Right lobe of liver (tissue), 6 donors: ENCODE measurements around the gene NRAP. TPM values are rescaled to one million over a fixed set of nuclear protein-coding genes. Genes with fewer than 3 reads are reported as not detected.

Source experiments
- ATAC-seq, 4 donors: fragments of 200-7000 bp; cut with Tn5 transposase; one replicate each; pipeline ENCODE4 v1.9.1; 2020; ENCODE audit warnings: mild to moderate bottlenecking in 4 of 4, moderate library complexity in 4 of 4
- DNase-seq, 3 donors: peaks; one replicate each; pipeline ENCODE4 v3.0.0-alpha.2; 2020
- H3K27ac ChIP-seq, 3 donors: fragments of 200-600 bp; one replicate each; pipeline ENCODE4 v1.8.0; 2022
- H3K27me3 ChIP-seq, 2 donors: fragments of 200-600 bp; one replicate each; pipeline ENCODE4 v1.8.0; 2022
- H3K36me3 ChIP-seq, 4 donors: fragments of 200-600 bp; sonication (generic) in 1 of 4; one replicate each; pipeline versions ENCODE4 v1.5.1 to v1.8.0; 2017 to 2022; ENCODE audit warnings: control low read depth in 1 of 4
- H3K4me1 ChIP-seq, 4 donors: fragments of 200-600 bp; sonication (generic) in 1 of 4; one replicate each; pipeline versions ENCODE4 v1.5.1 to v1.8.0; 2017 to 2022; ENCODE audit warnings: control low read depth in 1 of 4
- H3K4me3 ChIP-seq, 3 donors: fragments of 200-600 bp; one replicate each; pipeline ENCODE4 v1.8.0; 2022
- H3K9me3 ChIP-seq, 4 donors: fragments of 200-600 bp; sonication (generic) in 1 of 4; one replicate each; pipeline versions ENCODE4 v1.5.1 to v1.8.0; 2017 to 2022; ENCODE audit warnings: control low read depth in 1 of 4
- CTCF ChIP-seq, 4 donors: fragments of 200-600 bp in 3 of 4; fragments of 450-650 bp in 1 of 4; IDR thresholded peaks; one replicate each; pipeline versions ENCODE4 v1.5.1 to v1.8.0; 2016 to 2022; ENCODE audit warnings: antibody characterized with exemption in 4 of 4, mild to moderate bottlenecking in 2 of 4
- POLR2A ChIP-seq: fragments of 450-650 bp; IDR thresholded peaks from one replicate; pipeline ENCODE4 v1.6.1; 2017; ENCODE audit warnings: antibody characterized with exemption, mild to moderate bottlenecking
- WGBS: methylation state at CpG from one replicate; pipeline ENCODE4 v1.1.6; 2018; ENCODE audit warnings: low coverage, low lambda C conversion rate; ENCODE audit not compliant: insufficient coverage; ENCODE audit errors: missing lambda C conversion rate; 5-methylcytosine and 5-hydroxymethylcytosine counted together
- intact Hi-C, 2 donors: fragments of 100-400 bp; cut with DNase I; formaldehyde crosslinking; loops; one replicate each; pipeline versions ENCODE4 v1.11.2 to v1.14.1; 2022
- total RNA-seq, 6 experiments: library from RNA; depleted of rRNA in 2 of 6; stranded (reverse); fragments of >200 nt in 2 of 6; fragmentation: NEBNext Ultra II Directional in 3 of 6; extraction: Animal tissue kit (Norgen Biotek cat#: 25700) in 3 of 6; gene quantifications; one replicate each; pipeline versions ENCODE4 v1.1.0 to v1.2.4, GENCODE V29; 2016 to 2023
- donor health status: DM: no; HTN: yes; CAD: no.
- donor health status: DM: no; HTN: no; CAD: no.
- donor health status: DM: no; HTN: no; CAD: no.
- donor health status: DM: no; HTN: yes; CAD: no.
- donor health status: DM: no; HTN: yes; CAD: no.

Gene NRAP
- total RNA-seq, 6 experiments from 2014 or later, result 0.07 to 1.9 (median 0.22) TPM; not detected in 1

GRCh38 chr10:113585949-113586348 lies 77.9 kb downstream of the NRAP start:
- Histone ChIP-seq H3K4me3 (no peak overlapping the region), H3K36me3 (peaks cover 0 to 94% (median 38%) of the 10 kb centered on the region in 4 donors), H3K4me1 (no peaks in the 10 kb centered on the region), H3K27ac (no peak overlapping the region), H3K9me3 (no peaks in the 10 kb centered on the region), H3K27me3 (no peaks in the 10 kb centered on the region)
- TF ChIP-seq CTCF (IDR thresholded peaks at IDR 0.05) (no peak), POLR2A (no peak)
- intact Hi-C loops, result no loop called here
- WGBS, result 88% methylated on average over 1 of the region's 1 CpG
- ATAC-seq, result peak in 2 of 4 donors; percentile 12 to 28
- no peak for DNase-seq

- Histone ChIP-seq H3K27ac (no peak overlapping the region), H3K36me3 (peaks cover 0 to 100% (median 47%) of the 10 kb centered on the region in 4 donors), H3K27me3 (no peaks in the 10 kb centered on the region), H3K4me3 (no peak overlapping the region), H3K4me1 (no peaks in the 10 kb centered on the region), H3K9me3 (no peaks in the 10 kb centered on the region)
- intact Hi-C loops, result no loop called here
- no peak for DNase-seq
- 48% methylated on average over 3 of the region's 3 CpGs for WGBS
- peak in 1 of 4 donors; percentile 6 for ATAC-seq
- no peak for TF ChIP-seq CTCF (IDR thresholded peaks at IDR 0.05)
- no peak for TF ChIP-seq POLR2A
Measured at GRCh38 chr10:113583571-113583970, 80.3 kb downstream of the NRAP start.

GRCh38 chr10:113581092-113581491 lies 82.7 kb downstream of the NRAP start:
- TF ChIP-seq CTCF (IDR thresholded peaks at IDR 0.05) (no peak), POLR2A (no peak)

GRCh38 chr10:113578773-113579172 lies 85.1 kb downstream of the NRAP start:
- Histone ChIP-seq H3K27me3 (no peaks in the 10 kb centered on the region), H3K27ac (no peak overlapping the region), H3K4me3 (no peak overlapping the region), H3K9me3 (no peaks in the 10 kb centered on the region), H3K36me3 (peaks cover 0 to 100% (median 53%) of the 10 kb centered on the region in 4 donors), H3K4me1 (no peaks in the 10 kb centered on the region)
- DNase-seq (no peak), ATAC-seq (no peak)
- TF ChIP-seq CTCF (IDR thresholded peaks at IDR 0.05), result no peak
- intact Hi-C loops, result no loop called here
- WGBS, result 60% methylated on average over 1 of the region's 1 CpG

More at GRCh38 chr10:113581092-113581491, 82.7 kb downstream of the NRAP start:
- Histone ChIP-seq H3K4me3 (no peak overlapping the region), H3K27me3 (no peaks in the 10 kb centered on the region), H3K9me3 (no peaks in the 10 kb centered on the region), H3K27ac (no peak overlapping the region), H3K36me3 (peaks cover 0 to 100% (median 53%) of the 10 kb centered on the region in 4 donors), H3K4me1 (no peaks in the 10 kb centered on the region)
- ATAC-seq (no peak), DNase-seq (no peak)
- intact Hi-C loops, result no loop called here
- 83% methylated on average over 1 of the region's 1 CpG for WGBS

GRCh38 chr10:113576852-113577251 lies 87.0 kb downstream of the NRAP start:
- Histone ChIP-seq H3K4me3 (no peak overlapping the region), H3K4me1 (peaks cover 0 to 19% (median 0%) of the 10 kb centered on the region in 4 donors), H3K9me3 (no peaks in the 10 kb centered on the region), H3K27me3 (no peaks in the 10 kb centered on the region), H3K27ac (no peak overlapping the region), H3K36me3 (peaks cover 0 to 92% (median 44%) of the 10 kb centered on the region in 4 donors)
- intact Hi-C loops, result no loop called here
- ATAC-seq (no peak), DNase-seq (no peak)
- no peak for TF ChIP-seq CTCF (IDR thresholded peaks at IDR 0.05)
- no peak for TF ChIP-seq POLR2A
- WGBS, result 79% methylated on average over 4 of the region's 4 CpGs
